ENCODE measurements around the gene FAM81B.

Gene FAM81B

DNA sequence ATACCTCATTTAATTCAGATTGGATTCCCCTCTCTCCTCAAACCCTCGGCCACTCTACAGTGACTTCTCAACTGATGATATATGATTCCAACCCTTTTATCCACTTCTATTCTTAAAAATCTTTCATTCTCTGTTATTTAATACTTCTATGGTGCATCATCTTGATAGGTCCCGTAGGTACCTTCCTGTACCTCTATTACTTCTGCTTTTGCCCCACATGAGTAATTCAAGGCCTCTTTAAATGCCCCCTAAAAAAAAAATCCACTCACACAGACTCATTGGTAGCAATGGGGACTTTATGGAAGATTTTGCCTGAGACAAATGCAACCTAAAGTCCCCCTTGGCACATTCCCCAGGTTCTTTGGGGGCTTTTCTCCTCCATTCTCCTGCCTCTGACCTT is 54.3 kb downstream of the FAM81B start:
- H3K4me3 ChIP-seq (replicated peaks; ENCODE audit: low read depth, low read length): no peak overlapping the region
- DNase-seq (ENCODE audit: low read depth): no peak
- TF ChIP-seq, protein P1, sequence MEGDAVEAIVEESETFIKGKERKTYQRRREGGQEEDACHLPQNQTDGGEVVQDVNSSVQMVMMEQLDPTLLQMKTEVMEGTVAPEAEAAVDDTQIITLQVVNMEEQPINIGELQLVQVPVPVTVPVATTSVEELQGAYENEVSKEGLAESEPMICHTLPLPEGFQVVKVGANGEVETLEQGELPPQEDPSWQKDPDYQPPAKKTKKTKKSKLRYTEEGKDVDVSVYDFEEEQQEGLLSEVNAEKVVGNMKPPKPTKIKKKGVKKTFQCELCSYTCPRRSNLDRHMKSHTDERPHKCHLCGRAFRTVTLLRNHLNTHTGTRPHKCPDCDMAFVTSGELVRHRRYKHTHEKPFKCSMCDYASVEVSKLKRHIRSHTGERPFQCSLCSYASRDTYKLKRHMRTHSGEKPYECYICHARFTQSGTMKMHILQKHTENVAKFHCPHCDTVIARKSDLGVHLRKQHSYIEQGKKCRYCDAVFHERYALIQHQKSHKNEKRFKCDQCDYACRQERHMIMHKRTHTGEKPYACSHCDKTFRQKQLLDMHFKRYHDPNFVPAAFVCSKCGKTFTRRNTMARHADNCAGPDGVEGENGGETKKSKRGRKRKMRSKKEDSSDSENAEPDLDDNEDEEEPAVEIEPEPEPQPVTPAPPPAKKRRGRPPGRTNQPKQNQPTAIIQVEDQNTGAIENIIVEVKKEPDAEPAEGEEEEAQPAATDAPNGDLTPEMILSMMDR (IDR thresholded peaks at IDR 0.05; ENCODE audit: low read length, missing control alignments): no peak

DNA sequence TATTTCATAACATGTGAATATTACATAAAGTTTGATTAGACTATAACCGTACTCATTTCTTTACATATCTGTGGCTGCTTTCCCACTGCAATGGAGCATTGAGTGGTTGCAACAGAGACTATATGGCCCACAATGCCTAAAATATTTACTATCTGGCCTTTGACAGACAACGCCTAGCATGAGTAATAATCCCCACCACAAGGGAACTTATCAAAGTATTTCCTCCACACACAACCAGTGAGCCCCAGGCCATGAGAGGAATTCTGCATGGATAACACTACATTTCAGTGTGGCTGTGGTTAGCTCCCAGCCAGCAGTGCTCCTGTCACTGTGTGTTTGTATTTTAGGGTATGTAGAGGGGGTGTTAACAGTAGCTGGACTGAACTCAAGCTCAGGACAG is 54.8 kb downstream of the FAM81B start:
- DNase-seq (ENCODE audit: low read depth): peak; percentile 77
- no peak overlapping the region for H3K4me3 ChIP-seq (replicated peaks; ENCODE audit: low read depth, low read length)
- TF ChIP-seq, protein P1 (IDR thresholded peaks at IDR 0.05; ENCODE audit: low read length, missing control alignments): no peak

DNA sequence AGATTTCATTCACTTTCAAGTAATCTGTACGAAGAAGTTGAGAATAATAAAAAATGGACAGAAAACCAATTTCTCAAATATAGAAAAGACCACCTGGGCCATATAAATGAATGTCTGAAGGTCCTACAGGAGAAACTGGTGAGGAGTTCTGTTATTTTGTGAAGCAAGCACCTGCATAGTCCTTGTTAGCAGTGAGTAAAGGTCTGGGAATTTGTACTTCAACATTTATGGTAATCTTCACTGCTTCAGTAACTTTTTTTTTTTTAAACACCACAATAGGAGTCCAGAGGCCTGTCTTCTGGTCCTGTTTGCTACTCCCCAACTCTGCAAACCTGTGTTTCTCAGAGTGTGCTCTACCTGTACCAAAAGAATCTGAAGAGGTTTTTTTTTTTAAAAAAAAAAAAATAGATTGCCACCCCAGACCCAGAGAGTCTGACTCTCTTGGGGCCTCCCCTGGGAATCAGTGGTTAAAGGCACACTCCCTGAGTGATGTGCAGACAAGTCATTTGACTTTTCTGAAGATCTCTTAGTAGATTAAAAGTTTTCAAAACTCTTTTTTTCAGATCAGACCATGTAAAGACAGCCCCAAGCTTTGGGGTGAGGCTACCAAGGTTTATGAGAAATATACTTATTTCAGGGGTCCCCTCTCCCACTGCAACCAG is 55.5 kb downstream of the FAM81B start:
- TF ChIP-seq, protein P1 (IDR thresholded peaks at IDR 0.05; ENCODE audit: low read length, missing control alignments): no peak
- DNase-seq (ENCODE audit: low read depth): peak; percentile 31

DNA sequence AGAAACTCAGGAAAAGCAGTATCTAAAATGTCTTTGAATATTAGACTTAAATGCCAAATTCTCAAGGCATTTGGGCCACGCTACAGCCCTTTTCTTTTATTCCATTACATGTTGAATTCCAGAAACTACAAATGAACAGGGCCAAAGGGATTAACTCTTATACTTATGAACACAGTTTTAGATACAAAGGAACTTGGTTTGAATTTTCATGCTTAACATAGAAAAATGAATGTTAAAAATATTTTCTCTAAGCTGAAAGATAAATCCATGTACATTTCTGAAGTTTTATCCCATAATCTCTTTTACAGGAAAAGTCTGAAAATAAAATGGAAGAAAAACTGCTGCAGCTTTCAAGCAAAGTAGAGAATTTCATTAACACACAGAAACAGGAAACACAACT is 56.8 kb downstream of the FAM81B start:
- no peak for DNase-seq (ENCODE audit: low read depth)
- TF ChIP-seq, protein P1 (IDR thresholded peaks at IDR 0.05; ENCODE audit: low read length, missing control alignments): no peak
- no peak overlapping the region for H3K4me3 ChIP-seq (replicated peaks; ENCODE audit: low read depth, low read length)

More for the DNA sequence above, 55.5 kb downstream of the FAM81B start:
- no peak overlapping the region for H3K4me3 ChIP-seq (replicated peaks; ENCODE audit: low read depth, low read length)

DNA sequence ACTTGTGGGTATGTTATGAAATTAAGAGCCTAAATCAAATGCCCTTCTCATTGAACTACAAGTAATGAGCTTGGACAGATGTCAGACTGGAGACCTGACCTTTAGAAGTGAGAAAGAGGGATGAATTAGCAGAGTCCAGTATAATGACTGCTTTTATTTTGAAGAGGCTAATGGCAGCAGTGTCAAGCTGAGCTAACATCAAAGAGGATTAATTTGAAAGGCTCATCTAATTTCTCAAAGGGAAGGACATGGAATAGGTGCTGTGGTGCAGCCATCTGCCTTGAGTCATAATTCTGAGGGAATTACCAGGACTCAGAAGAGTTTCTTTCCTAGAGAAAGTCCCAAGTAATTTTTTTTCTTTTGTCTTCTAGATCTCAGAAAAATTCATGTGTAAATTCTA is 57.6 kb downstream of the FAM81B start:
- DNase-seq (ENCODE audit: low read depth): no peak
- H3K4me3 ChIP-seq (replicated peaks; ENCODE audit: low read depth, low read length): no peak overlapping the region
- TF ChIP-seq, protein P1 (IDR thresholded peaks at IDR 0.05; ENCODE audit: low read length, missing control alignments): no peak

DNA sequence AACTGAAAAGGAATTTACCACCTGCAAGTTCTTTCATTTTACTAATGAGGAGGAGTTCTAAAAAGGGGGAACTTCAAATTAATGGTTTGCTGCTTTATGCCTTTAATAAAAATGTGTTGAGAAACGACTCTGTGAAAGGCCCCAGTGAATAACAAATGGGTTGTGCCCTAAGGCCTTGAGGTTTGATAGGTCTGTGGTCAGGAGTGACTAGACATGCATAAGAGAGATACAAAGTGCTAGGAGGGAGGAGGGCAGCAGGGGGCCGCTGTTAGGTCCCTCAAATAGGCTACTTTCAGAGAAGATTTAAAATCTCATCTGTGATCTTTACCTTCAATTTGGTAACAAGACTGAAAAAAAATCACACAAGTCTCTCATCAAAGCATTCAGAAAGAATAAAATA is 58.3 kb downstream of the FAM81B start:
- no peak for DNase-seq (ENCODE audit: low read depth)
- H3K4me3 ChIP-seq (replicated peaks; ENCODE audit: low read depth, low read length): no peak overlapping the region

More for the DNA sequence above, 58.3 kb downstream of the FAM81B start:
- TF ChIP-seq, protein P1 (IDR thresholded peaks at IDR 0.05; ENCODE audit: low read length, missing control alignments): no peak
